GM19035 (cell line): ENCODE results near the gene ARHGAP26.

Source experiments
- ATAC-seq: cut with Tn5 transposase; IDR thresholded peaks from one replicate; pipeline ENCODE4 v1.9.1; 2021; ENCODE audit not compliant: unreplicated experiment

ARHGAP26 gene

DNA sequence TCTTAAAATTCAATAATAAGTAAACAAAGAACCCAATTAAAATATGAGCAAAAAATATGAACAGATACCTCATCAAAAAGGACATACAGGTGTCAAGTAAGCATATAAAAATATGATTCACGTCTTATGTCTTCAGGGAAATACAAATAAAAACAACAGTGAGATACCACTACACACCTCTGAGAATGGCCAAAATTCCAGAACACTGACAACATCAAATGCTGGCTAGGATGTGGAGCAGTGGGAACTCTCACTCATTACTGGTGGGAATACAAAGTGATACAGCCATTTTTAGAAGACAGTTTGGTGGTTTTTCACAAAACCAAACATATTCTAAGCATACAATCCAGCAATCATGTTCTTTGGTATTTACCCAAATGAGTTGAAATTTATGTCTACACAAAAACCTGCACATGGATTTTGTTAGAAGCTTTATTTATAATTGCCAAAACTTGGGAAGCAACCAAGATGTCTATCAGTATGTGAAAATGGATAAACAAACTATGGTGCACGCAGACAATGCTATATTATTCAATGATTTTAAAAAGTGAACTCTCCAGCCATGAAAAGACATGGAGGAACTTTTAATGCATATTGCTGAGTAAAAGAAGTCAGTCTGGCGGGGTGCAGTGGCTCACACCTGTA is 381.0 kb downstream of the ARHGAP26 start:
- ATAC-seq: no peak

GRCh38 chr5:143152445-143152844 is 382.3 kb downstream of the ARHGAP26 start:
- ATAC-seq: no peak

- no peak for ATAC-seq
Measured at GRCh38 chr5:143153332-143154119, 383.3 kb downstream of the ARHGAP26 start.

DNA sequence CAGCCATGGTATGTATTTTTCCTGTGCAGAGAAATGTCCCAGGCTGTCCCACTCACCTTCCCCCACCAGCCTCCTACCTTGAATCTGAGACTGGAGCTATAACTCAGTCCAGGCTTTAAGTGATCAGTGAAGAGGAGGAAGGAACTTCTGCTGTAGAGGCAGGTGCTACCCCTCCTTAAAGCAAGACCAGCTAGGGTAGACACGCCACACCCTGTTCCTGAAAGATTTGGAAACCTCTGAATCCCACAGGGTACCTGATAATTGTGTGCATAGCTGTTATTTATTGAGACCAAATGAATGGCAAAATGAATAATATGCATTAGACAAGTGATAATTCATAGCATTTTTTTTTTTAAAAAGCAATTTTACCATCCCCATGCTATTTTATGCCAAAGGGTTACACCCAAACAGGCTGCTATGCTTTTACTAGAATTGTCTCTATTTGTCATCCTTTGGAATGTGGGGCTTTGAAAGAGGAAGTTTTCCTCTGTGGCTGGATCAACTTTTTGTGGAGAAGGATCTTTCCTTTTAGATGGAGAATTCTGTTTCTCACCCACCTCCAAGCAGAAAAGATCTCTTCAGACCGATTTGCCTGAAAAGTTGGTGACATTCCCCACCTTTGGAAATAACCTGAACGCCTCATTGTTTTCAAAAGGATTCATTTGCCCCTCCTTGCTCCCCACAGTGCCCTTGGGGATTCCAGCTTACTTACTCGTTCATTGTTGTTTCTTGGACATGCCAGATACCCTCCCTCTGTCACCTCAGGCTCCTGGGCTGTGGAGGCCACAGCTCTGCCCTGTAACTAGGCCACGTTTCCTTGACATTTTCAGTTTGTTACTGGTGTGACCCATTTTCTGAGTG is 384.6 kb downstream of the ARHGAP26 start:
- no peak for ATAC-seq

DNA sequence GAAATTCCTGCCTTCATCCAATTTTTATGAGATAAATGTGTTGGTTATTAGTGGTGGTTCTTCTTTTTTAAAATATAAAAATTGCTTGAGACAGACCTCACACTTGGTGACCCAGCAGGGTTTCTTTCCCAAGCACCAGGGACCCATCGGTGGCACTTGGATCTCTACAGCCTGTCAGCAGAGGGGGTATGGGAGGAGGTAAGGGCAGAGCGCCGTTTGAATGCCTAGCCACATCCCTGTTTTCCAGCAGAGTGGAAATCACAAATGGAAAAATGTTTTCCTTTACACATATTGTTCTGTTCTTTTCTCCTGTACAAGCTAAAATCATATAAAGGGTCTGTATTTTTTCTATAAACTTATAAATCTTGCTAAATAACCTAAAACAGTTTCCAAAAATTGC is 385.3 kb downstream of the ARHGAP26 start:
- no peak for ATAC-seq

GRCh38 chr5:143156086-143156485 is 385.9 kb downstream of the ARHGAP26 start:
- ATAC-seq: no peak

DNA sequence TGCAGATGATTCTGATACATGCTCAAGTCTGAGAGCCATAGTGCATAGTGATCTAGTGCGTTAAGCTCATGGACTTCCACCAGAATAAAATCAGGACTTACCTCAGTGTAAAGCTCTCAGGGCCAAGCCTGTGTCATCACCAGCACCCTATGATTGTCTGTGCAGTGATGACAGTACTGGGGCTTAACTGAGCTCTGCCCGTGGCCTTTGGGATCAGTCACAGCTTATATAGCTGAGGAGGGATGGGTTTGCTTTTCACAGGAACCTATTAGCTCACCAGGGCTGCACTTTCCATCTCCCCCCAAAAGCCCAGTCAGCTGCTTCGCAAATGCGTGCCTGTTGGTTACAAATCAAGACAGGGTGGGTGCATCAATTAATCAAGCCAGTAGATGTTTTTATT is 386.4 kb downstream of the ARHGAP26 start:
- no peak for ATAC-seq

GRCh38 chr5:143159031-143159430 is 388.9 kb downstream of the ARHGAP26 start:
- no peak for ATAC-seq

DNA sequence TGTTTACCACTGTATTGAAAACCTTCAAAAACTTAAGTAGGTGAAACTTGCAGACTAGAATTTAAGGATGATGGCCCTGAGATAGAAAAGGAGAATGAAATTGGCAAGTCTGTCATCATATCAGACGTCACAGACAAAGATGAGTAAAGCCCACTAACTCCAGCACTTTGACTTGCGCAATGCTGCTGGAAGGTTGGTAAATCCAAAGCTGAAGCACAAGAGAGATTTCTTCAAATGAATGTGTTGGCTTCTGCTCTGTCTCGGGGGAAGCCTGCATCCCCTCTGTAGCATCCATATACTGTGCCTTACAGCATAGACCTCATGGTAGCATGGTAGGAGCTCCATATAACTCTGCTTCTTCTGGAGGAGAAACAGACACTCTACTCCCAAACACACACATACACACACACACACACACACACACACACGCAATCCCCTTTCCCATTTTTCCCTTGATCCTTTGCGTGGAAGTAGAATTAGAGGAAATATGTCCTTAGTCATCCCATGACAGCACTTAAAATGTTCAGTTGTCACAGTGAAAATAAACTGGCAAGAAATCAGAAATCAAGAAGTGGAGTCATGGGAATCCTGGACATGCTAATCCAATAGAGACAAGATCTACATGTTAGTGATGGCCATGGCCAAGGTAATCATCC is 391.8 kb downstream of the ARHGAP26 start:
- ATAC-seq: no peak

GRCh38 chr5:143162810-143163209 is 392.6 kb downstream of the ARHGAP26 start:
- no peak for ATAC-seq

- no peak for ATAC-seq
Measured at GRCh38 chr5:143164557-143164956, 394.4 kb downstream of the ARHGAP26 start.

DNA sequence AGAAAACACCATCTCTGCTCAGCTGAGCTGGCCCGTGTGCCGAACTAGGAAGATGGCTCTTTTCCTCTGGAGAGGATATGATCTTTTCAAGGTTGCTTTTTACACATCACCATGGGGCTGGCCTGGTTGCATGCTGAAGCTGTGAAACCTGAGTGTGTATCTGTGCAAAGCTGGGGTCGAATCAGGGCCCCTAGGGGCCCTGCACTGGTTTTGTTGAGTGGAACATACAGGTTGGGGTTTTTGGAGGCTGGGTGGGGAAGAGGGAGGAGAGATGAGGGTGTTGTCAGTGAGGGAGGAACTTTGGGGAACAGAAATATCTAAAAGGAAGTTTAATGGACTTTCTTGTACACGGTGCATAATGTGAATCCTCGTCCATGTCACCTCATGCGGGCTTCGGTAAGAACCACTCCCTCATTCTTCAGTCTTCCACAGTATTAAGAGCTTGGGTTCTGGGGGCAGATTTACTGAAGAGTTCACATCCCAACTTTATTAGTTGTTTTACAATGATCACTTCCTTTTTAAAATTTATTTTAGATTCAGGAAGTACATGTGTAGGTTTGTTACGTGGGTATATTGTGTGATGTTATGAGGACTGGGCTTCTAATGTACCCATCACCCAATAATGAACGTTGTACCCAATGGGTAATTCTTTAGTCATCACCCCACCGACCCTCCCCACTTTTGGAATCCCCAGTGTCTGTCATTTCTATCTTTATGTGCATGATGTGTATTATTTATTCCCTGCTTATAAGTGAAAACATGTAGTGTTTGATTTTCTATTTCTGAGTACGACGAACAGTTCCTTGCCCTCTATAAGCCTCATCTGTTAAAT is 395.1 kb downstream of the ARHGAP26 start:
- ATAC-seq: no peak

GRCh38 chr5:143166090-143166489 is 395.9 kb downstream of the ARHGAP26 start:
- ATAC-seq: no peak

DNA sequence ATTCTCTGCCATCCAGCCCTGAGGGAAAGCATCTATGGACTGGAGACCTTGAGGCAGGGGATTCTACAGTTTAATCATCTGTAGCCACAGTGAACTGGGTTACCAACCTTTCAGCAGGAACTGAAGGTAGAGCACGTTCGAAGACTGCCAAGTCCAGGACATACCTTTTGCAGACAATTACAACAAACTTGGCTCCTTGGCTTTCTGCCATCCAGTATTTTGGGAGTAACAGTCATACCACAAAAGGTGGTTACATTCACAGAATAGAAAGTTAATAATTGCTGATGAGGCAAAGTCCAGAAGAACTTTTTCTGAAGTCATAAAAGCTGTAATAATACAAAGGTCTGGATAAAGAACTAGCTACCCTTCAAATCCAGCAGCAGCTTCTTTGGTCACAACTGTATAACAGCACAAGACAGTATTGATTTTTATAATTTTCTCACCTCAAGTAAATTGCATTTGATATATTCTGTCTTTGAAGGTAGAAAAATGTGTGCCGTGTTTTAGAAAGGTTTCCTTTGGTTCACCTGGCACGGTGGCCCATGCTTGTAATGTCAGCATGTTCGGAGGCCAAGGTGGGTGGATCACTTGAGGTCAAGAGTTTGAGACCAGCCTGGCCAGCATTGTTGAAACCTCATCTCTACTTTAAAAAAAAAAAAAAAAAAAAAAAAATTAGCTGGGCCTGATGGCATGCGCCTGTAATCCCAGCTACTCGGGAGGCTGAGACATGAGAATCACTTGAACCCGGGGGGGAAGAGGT is 396.7 kb downstream of the ARHGAP26 start:
- no peak for ATAC-seq

DNA sequence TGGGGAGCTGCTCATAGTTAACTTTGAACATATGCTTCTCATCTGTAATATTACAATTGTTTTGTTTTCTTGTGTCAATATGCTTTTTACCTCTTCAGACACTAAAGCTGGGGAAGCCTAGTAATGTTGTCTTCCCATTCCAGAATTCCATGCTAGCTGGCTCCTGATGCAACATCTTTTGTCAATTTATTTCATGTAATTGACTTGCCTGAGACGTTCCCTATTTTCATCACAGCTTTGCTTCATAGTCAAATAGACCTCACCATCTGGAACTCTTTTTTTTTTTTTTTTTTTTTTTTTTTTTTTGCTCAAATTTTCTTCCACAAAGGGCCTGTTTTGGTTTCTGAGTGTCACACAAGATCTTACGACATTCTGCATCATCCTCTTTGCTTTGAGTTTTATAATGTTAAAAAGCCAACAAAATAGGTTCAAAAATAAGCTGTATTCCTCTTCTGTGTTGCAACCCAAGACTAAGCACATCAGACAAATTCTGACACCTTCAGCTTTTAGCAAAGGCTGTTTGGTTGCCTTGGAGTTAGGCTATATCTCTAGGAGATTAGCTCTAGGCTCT is 398.1 kb downstream of the ARHGAP26 start:
- ATAC-seq: no peak

GRCh38 chr5:143168921-143169810 is 399.0 kb downstream of the ARHGAP26 start:
- no peak for ATAC-seq

DNA sequence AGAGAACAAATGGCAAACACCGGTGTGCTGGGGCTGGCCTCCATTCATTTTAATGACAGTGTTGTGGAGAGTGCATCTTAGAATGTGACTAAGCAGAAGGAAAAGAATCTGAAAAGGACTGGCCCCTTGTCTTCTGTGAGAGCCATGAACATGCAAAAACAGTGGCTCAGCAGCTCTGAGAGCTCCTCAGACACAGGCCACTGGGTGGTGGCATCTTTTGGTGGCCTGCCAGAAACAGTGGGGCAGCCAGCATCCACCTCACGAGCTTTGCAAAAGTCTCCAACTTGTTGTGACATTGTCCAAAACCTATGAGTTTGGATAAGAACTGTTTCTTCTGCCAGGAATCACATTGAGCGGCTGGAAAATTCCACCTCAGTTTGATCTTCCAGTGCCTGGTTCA is 399.9 kb downstream of the ARHGAP26 start:
- ATAC-seq: no peak

DNA sequence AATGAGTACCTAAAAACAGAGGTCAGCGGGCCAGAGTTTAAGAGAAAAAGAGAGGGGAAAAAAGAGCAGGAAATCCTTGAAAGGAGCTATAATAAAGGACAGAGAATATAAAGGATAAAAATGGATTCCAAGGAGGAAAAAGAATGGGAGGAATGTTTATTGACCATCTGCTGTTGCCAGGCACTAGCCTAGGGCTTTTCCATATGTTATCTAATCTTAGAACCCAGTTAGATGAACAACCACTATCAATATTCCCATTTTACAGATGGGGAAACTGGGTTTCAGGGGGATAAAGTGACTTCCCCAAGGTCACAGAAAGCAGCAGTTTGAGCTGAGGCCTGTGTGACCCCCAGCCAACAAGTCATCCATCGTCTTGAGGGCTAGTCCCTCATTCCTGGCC is 400.8 kb downstream of the ARHGAP26 start:
- ATAC-seq: no peak
